ENCODE results near the gene NANOS3. TPM values are rescaled to one million over a fixed set of nuclear protein-coding genes. Genes with fewer than 3 reads are reported as not detected.

NANOS3 gene
- total RNA-seq, 1 donor from 2014 or later: 0.68 TPM

- no peaks in the 10 kb centered on the region for H3K36me3 ChIP-seq
- H3K4me1 ChIP-seq: peaks cover 25% of the 10 kb centered on the region
- no peak overlapping the region for H3K27ac ChIP-seq
- H3K27me3 ChIP-seq (ENCODE audit: low read depth): no peaks in the 10 kb centered on the region
- no peak overlapping the region for H3K4me3 ChIP-seq
- intact Hi-C loops (cut with DNase I): no loop called here
- no peak for DNase-seq
- no peaks in the 10 kb centered on the region for H3K9me3 ChIP-seq
- no peak for ATAC-seq
- no peak for TF ChIP-seq CTCF (IDR thresholded peaks at IDR 0.05)
These were observed 6.7 kb downstream of the NANOS3 start for GRCh38 chr19:13883516-13884064.

GRCh38 chr19:13884726-13885591, 8.0 kb downstream of the NANOS3 start:
- Histone ChIP-seq H3K27me3 (ENCODE audit: low read depth) (no peaks in the 10 kb centered on the region), H3K4me3 (no peak overlapping the region), H3K4me1 (peaks cover 19% of the 10 kb centered on the region), H3K36me3 (no peaks in the 10 kb centered on the region), H3K27ac (no peak overlapping the region), H3K9me3 (no peaks in the 10 kb centered on the region)
- ATAC-seq: peak; percentile 3 to 27
- no peak for TF ChIP-seq CTCF (IDR thresholded peaks at IDR 0.05)
- intact Hi-C loops (cut with DNase I): no loop called here
- DNase-seq: no peak

- Histone ChIP-seq H3K27ac (no peak overlapping the region), H3K27me3 (ENCODE audit: low read depth) (no peaks in the 10 kb centered on the region), H3K36me3 (no peaks in the 10 kb centered on the region), H3K9me3 (no peaks in the 10 kb centered on the region), H3K4me1 (peaks cover 12% of the 10 kb centered on the region), H3K4me3 (no peak overlapping the region)
- intact Hi-C loops (cut with DNase I): no loop called here
- no peak for TF ChIP-seq CTCF (IDR thresholded peaks at IDR 0.05)
- DNase-seq: no peak
- no peak for ATAC-seq
These were observed 9.0 kb downstream of the NANOS3 start for GRCh38 chr19:13885826-13886365.

- Histone ChIP-seq H3K27ac (no peak overlapping the region), H3K4me3 (no peak overlapping the region), H3K36me3 (no peaks in the 10 kb centered on the region), H3K27me3 (ENCODE audit: low read depth) (no peaks in the 10 kb centered on the region), H3K9me3 (no peaks in the 10 kb centered on the region), H3K4me1 (peaks cover under 1% of the 10 kb centered on the region)
- ATAC-seq: peak in 1 of 2 donors; percentile 17
- intact Hi-C loops (cut with DNase I): no loop called here
- no peak for TF ChIP-seq CTCF (IDR thresholded peaks at IDR 0.05)
- DNase-seq: no peak
These were observed 10.1 kb downstream of the NANOS3 start for GRCh38 chr19:13887018-13887436.

- no peaks in the 10 kb centered on the region for H3K27me3 ChIP-seq (ENCODE audit: low read depth)
- H3K4me3 ChIP-seq: no peak overlapping the region
- ATAC-seq (no peak), DNase-seq (no peak)
- H3K36me3 ChIP-seq: no peaks in the 10 kb centered on the region
- no peaks in the 10 kb centered on the region for H3K4me1 ChIP-seq
- TF ChIP-seq CTCF (IDR thresholded peaks at IDR 0.05): no peak
- no peak overlapping the region for H3K27ac ChIP-seq
- intact Hi-C loops (cut with DNase I): no loop called here
- no peaks in the 10 kb centered on the region for H3K9me3 ChIP-seq
These were observed 10.6 kb downstream of the NANOS3 start for GRCh38 chr19:13887517-13887916.

All from lower lobe of right lung (tissue), 2 donors.